Large intestine (tissue), 3 donors: Measurements from ENCODE around the gene FOXRED1. TPM values are rescaled to one million over a fixed set of nuclear protein-coding genes. Genes with fewer than 3 reads are reported as not detected.
A peak's percentile ranks its signal among the peaks of the same experiment; 100 is the strongest.

Source experiments
- DNase-seq, 2 donors: peaks; one replicate each; pipeline versions ENCODE4 v3.0.0 to v3.0.0-alpha.2; 2013
- H3K27ac ChIP-seq: one replicate; pipeline ENCODE4 v1.5.1; 2013; ENCODE audit warnings: low read length
- H3K27me3 ChIP-seq: 2 replicates; pipeline ENCODE4 v1.6.1; 2013; ENCODE audit warnings: low read length; ENCODE audit not compliant: control insufficient read depth, insufficient read depth
- H3K36me3 ChIP-seq: 2 replicates; pipeline ENCODE4 v1.6.1; 2013; ENCODE audit warnings: low read length; ENCODE audit not compliant: control insufficient read depth, insufficient read depth
- H3K4me1 ChIP-seq: one replicate; pipeline ENCODE4 v1.6.1; 2013; ENCODE audit warnings: low read length; ENCODE audit not compliant: control insufficient read depth, insufficient read depth
- H3K4me3 ChIP-seq: one replicate; pipeline ENCODE4 v1.5.1; 2013; ENCODE audit warnings: low read length
- H3K9me3 ChIP-seq: one replicate; pipeline ENCODE4 v1.6.1; 2013; ENCODE audit warnings: mild to moderate bottlenecking, low read depth, low read length, moderate library complexity; ENCODE audit not compliant: control insufficient read depth
- WGBS: methylation state at CpG from one replicate; pipeline ENCODE4 v1.1.5; 2013; ENCODE audit warnings: low lambda C conversion rate; ENCODE audit not compliant: insufficient coverage; 5-methylcytosine and 5-hydroxymethylcytosine counted together
- polyA plus RNA-seq: library from polyadenylated mRNA; unstranded; fragments of 120-200 nt; gene quantifications from one replicate; pipeline ENCODE4 v1.2.1, GENCODE V29; 2013

The FOXRED1 gene
- polyA plus RNA-seq, 1 donor: 39.4 TPM

- H3K36me3 ChIP-seq: peaks cover 4% of the 10 kb centered on the region
Measured at GRCh38 chr11:126319374-126319740, 50.4 kb downstream of the FOXRED1 start.

GRCh38 chr11:126322996-126323395 lies 54.0 kb downstream of the FOXRED1 start:
- DNase-seq: no peak
- Histone ChIP-seq H3K27me3 (no peaks in the 10 kb centered on the region), H3K36me3 (peaks cover 4% of the 10 kb centered on the region), H3K9me3 (no peaks in the 10 kb centered on the region), H3K4me3 (no peak overlapping the region), H3K4me1 (peaks cover 9% of the 10 kb centered on the region), H3K27ac (no peak overlapping the region)
- WGBS: 100% methylated on average over 1 of the region's 3 CpGs

More at GRCh38 chr11:126319374-126319740, 50.4 kb downstream of the FOXRED1 start:
- Histone ChIP-seq H3K9me3 (no peaks in the 10 kb centered on the region), H3K4me3 (no peak overlapping the region), H3K27me3 (no peaks in the 10 kb centered on the region), H3K4me1 (peaks cover 16% of the 10 kb centered on the region), H3K27ac (peak overlapping the region; percentile 66)
- no CpG with 5 or more reads among the region's 5 CpGs for WGBS
- no peak for DNase-seq

GRCh38 chr11:126327281-126328000 lies 58.5 kb downstream of the FOXRED1 start:
- Histone ChIP-seq H3K36me3 (peaks cover 17% of the 10 kb centered on the region), H3K4me1 (no peaks in the 10 kb centered on the region), H3K9me3 (no peaks in the 10 kb centered on the region), H3K27me3 (no peaks in the 10 kb centered on the region), H3K27ac (no peak overlapping the region), H3K4me3 (no peak overlapping the region)
- DNase-seq: no peak
- no CpG with 5 or more reads among the region's 17 CpGs for WGBS

Other genes with a start within 250 kb of the FOXRED1 start
- 22.8 TPM for gene CDON, start 206.3 kb upstream of the FOXRED1 start, polyA plus RNA-seq
- 38.8 TPM for gene RPUSD4, start 57.5 kb upstream of the FOXRED1 start, polyA plus RNA-seq
- 26.8 TPM for gene FAM118B, start 57.4 kb upstream of the FOXRED1 start, polyA plus RNA-seq
- 74.8 TPM for gene SRPRA, start 259 bp upstream of the FOXRED1 start, polyA plus RNA-seq
- gene TIRAP, start 13.9 kb downstream of the FOXRED1 start, polyA plus RNA-seq: 13.2 TPM
- 10.6 TPM for gene DCPS, start 34.9 kb downstream of the FOXRED1 start, polyA plus RNA-seq
- 20.4 TPM for gene ST3GAL4, start 86.5 kb downstream of the FOXRED1 start, polyA plus RNA-seq